ENCODE measurements around the gene GPS1.
A peak's percentile ranks its signal among the peaks of the same experiment; 100 is the strongest.

The GPS1 gene

GRCh38 chr17:82013341-82013740 lies 38.4 kb upstream of the GPS1 start:
- Histone ChIP-seq H3K36me3 (peaks cover 5% of the 10 kb centered on the region), H3K27me3 (no peaks in the 10 kb centered on the region), H3K9me3 (no peaks in the 10 kb centered on the region), H3K4me3 (ENCODE audit: low read depth, low read length) (no peak overlapping the region), H3K4me1 (peaks cover 23% of the 10 kb centered on the region)
- DNase-seq: peak; percentile 75
- TF ChIP-seq CTCF (IDR thresholded peaks at IDR 0.05; ENCODE audit: low read depth, low read length): no peak

GRCh38 chr17:82013772-82014321 lies 37.9 kb upstream of the GPS1 start:
- no peak for TF ChIP-seq CTCF (IDR thresholded peaks at IDR 0.05; ENCODE audit: low read depth, low read length)
- Histone ChIP-seq H3K4me1 (peaks cover 23% of the 10 kb centered on the region), H3K27me3 (no peaks in the 10 kb centered on the region), H3K36me3 (peaks cover 8% of the 10 kb centered on the region), H3K4me3 (ENCODE audit: low read depth, low read length) (no peak overlapping the region), H3K9me3 (no peaks in the 10 kb centered on the region)
- DNase-seq: no peak

- no peak for DNase-seq
- no peaks in the 10 kb centered on the region for H3K9me3 ChIP-seq
- TF ChIP-seq CTCF (IDR thresholded peaks at IDR 0.05; ENCODE audit: low read depth, low read length): no peak
- no peaks in the 10 kb centered on the region for H3K27me3 ChIP-seq
- H3K4me3 ChIP-seq (ENCODE audit: low read depth, low read length): no peak overlapping the region
- H3K4me1 ChIP-seq: peaks cover 23% of the 10 kb centered on the region
- H3K36me3 ChIP-seq: peaks cover 8% of the 10 kb centered on the region
Measured at GRCh38 chr17:82014432-82014831, 37.3 kb upstream of the GPS1 start.

- peaks cover 8% of the 10 kb centered on the region for H3K36me3 ChIP-seq
- peaks cover 23% of the 10 kb centered on the region for H3K4me1 ChIP-seq
- no peaks in the 10 kb centered on the region for H3K9me3 ChIP-seq
- no peak overlapping the region for H3K4me3 ChIP-seq (ENCODE audit: low read depth, low read length)
- no peak for TF ChIP-seq CTCF (IDR thresholded peaks at IDR 0.05; ENCODE audit: low read depth, low read length)
- DNase-seq: no peak
- no peaks in the 10 kb centered on the region for H3K27me3 ChIP-seq
Measured at GRCh38 chr17:82014971-82015310, 36.8 kb upstream of the GPS1 start.

GRCh38 chr17:82015311-82015971 lies 36.3 kb upstream of the GPS1 start:
- peaks cover 23% of the 10 kb centered on the region for H3K4me1 ChIP-seq
- H3K9me3 ChIP-seq: no peaks in the 10 kb centered on the region
- no peak for TF ChIP-seq CTCF (IDR thresholded peaks at IDR 0.05; ENCODE audit: low read depth, low read length)
- peaks cover 8% of the 10 kb centered on the region for H3K36me3 ChIP-seq
- no peaks in the 10 kb centered on the region for H3K27me3 ChIP-seq
- no peak overlapping the region for H3K4me3 ChIP-seq (ENCODE audit: low read depth, low read length)
- DNase-seq: no peak

- Histone ChIP-seq H3K9me3 (no peaks in the 10 kb centered on the region), H3K27me3 (no peaks in the 10 kb centered on the region), H3K4me1 (peaks cover 27% of the 10 kb centered on the region), H3K36me3 (peaks cover 8% of the 10 kb centered on the region), H3K4me3 (ENCODE audit: low read depth, low read length) (no peak overlapping the region)
- no peak for TF ChIP-seq CTCF (IDR thresholded peaks at IDR 0.05; ENCODE audit: low read depth, low read length)
- no peak for DNase-seq
Measured at GRCh38 chr17:82016061-82016874, 35.4 kb upstream of the GPS1 start.

Measured in BE2C (cell line).